ENCODE measurements around the gene SEC31A. TPM values are rescaled to one million over a fixed set of nuclear protein-coding genes. Genes with fewer than 3 reads are reported as not detected.
A peak's percentile ranks its signal among the peaks of the same experiment; 100 is the strongest.
"Not testable (repeated sequence)": the region's sequence is repeated elsewhere in the genome, so short reads cannot be mapped to it uniquely, and the experiment has no call there.

SEC31A gene
- total and polyA plus RNA-seq, 7 donors: 77.7 to 120 (median 103) TPM

- H3K4me3 ChIP-seq: no peak overlapping the region
- intact Hi-C loops (cut with DNase I): no loop called here
- no peaks in the 10 kb centered on the region for H3K9me3 ChIP-seq
- DNase-seq (no peak), ATAC-seq (no peak)
- 77 to 85% (median 82%) methylated on average over 3 of the region's 3 CpGs for WGBS, 3 donors
- no peaks in the 10 kb centered on the region for H3K4me1 ChIP-seq
- no peak for TF ChIP-seq CTCF (IDR thresholded peaks at IDR 0.05)
- peaks cover 18 to 100% of the 10 kb centered on the region in 2 donors for H3K36me3 ChIP-seq (ENCODE audit: insufficient read depth in 1 of 2, low read depth in 1 of 2)
- no peaks in the 10 kb centered on the region for H3K27me3 ChIP-seq (ENCODE audit: insufficient read depth in 3 of 3, low read length in 2 of 3)
- no peak overlapping the region for H3K27ac ChIP-seq
These were observed 65.5 kb downstream of the SEC31A start for GRCh38 chr4:82825425-82825824.

- no peak overlapping the region for H3K27ac ChIP-seq
- no peaks in the 10 kb centered on the region for H3K9me3 ChIP-seq
- DNase-seq: no peak
- H3K36me3 ChIP-seq (ENCODE audit: insufficient read depth in 1 of 2, low read depth in 1 of 2): peaks cover 18 to 100% of the 10 kb centered on the region in 2 donors
- H3K4me3 ChIP-seq: no peak overlapping the region
- no peaks in the 10 kb centered on the region for H3K27me3 ChIP-seq (ENCODE audit: insufficient read depth in 3 of 3, low read length in 2 of 3)
- 89 to 95% (median 91%) methylated on average over 5 of the region's 5 CpGs for WGBS, 3 donors
- H3K4me1 ChIP-seq: no peaks in the 10 kb centered on the region
- no peak for ATAC-seq
- no peak for TF ChIP-seq CTCF (IDR thresholded peaks at IDR 0.05)
- intact Hi-C loops (cut with DNase I): no loop called here
These were observed 67.9 kb downstream of the SEC31A start for GRCh38 chr4:82823062-82823461.

DNA sequence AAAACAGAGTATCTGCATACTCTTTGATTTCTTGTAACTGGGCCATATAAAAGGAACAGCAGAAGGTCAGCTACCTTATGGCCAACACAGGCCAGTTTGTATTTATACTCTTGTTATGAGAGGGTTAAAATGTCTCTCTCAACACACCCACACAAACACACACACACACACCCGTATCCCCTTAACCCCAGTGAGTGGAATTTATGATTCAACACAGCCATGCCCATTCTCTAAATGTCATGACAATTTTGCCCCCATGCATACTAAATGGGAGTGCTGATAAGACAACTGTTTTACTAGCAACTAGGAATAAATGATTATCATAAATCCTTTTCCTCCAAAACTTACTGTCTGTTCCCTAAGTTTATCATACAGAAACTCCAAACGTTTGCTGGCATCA, 70.3 kb downstream of the SEC31A start:
- Histone ChIP-seq H3K4me1 (no peaks in the 10 kb centered on the region), H3K27me3 (ENCODE audit: insufficient read depth in 3 of 3, low read length in 2 of 3) (no peaks in the 10 kb centered on the region), H3K4me3 (no peak overlapping the region), H3K36me3 (ENCODE audit: insufficient read depth in 1 of 2, low read depth in 1 of 2) (peaks cover 18 to 99% of the 10 kb centered on the region in 2 donors), H3K27ac (no peak overlapping the region), H3K9me3 (no peaks in the 10 kb centered on the region)
- WGBS, 3 donors: 25 to 48% (median 33%) methylated on average over 2 of the region's 2 CpGs
- no peak for TF ChIP-seq CTCF (IDR thresholded peaks at IDR 0.05)
- intact Hi-C loops (cut with DNase I): no loop called here
- no peak for ATAC-seq
- DNase-seq: no peak

- no peak overlapping the region for H3K4me3 ChIP-seq
- no peaks in the 10 kb centered on the region for H3K9me3 ChIP-seq
- H3K4me1 ChIP-seq: no peaks in the 10 kb centered on the region
- DNase-seq (no peak), ATAC-seq (no peak)
- intact Hi-C loops (cut with DNase I): loop anchor here in 1 of 2 donors (10.0 kb wide), 1 partner anchor 354 kb away; no protein-coding TSS in a partner anchor
- 80 to 85% (median 85%) methylated on average over 2 of the region's 2 CpGs for WGBS, 3 donors
- peaks cover 10 to 82% of the 10 kb centered on the region in 2 donors for H3K36me3 ChIP-seq (ENCODE audit: insufficient read depth in 1 of 2, low read depth in 1 of 2)
- no peaks in the 10 kb centered on the region for H3K27me3 ChIP-seq (ENCODE audit: insufficient read depth in 3 of 3, low read length in 2 of 3)
- no peak overlapping the region for H3K27ac ChIP-seq
- no peak for TF ChIP-seq CTCF (IDR thresholded peaks at IDR 0.05)
These were observed 72.0 kb downstream of the SEC31A start for GRCh38 chr4:82818664-82819662.

GRCh38 chr4:82816874-82817273, 74.1 kb downstream of the SEC31A start:
- H3K27ac ChIP-seq; H3K4me3 ChIP-seq; H3K27me3 ChIP-seq (ENCODE audit: insufficient read depth in 3 of 3, low read length in 2 of 3); DNase-seq; H3K4me1 ChIP-seq; H3K9me3 ChIP-seq: not testable (repeated sequence)
- H3K36me3 ChIP-seq (ENCODE audit: insufficient read depth in 1 of 2, low read depth in 1 of 2): peaks cover 5 to 61% of the 10 kb centered on the region in 2 donors
- peak in 1 of 4 donors; percentile 21 for ATAC-seq
- 95 to 97% (median 96%) methylated on average over 6 of the region's 6 CpGs for WGBS, 3 donors
- intact Hi-C loops (cut with DNase I): loop anchor here in 1 of 2 donors (10.0 kb wide), 1 partner anchor 352 kb away; no protein-coding TSS in a partner anchor
